Epithelial cell of esophagus (primary cell): ENCODE data around the gene DIAPH3.

Source experiments
- DNase-seq: peaks from one replicate; pipeline ENCODE4 v3.0.0; 2010; ENCODE audit warnings: low read depth
- H3K4me3 ChIP-seq: 2 replicates; pipeline ENCODE4 v1.5.1; 2011; ENCODE audit warnings: mild to moderate bottlenecking, low read length, control low read depth
- CTCF ChIP-seq: IDR thresholded peaks from 2 replicates; pipeline ENCODE4 v1.5.1; 2011; ENCODE audit warnings: low read depth, mild to moderate bottlenecking, low read length, control low read depth, inconsistent platforms; ENCODE audit not compliant: insufficient read depth; ENCODE audit errors: missing control alignments

Gene DIAPH3

GRCh38 chr13:59914556-59914955 is 249.2 kb downstream of the DIAPH3 start:
- TF ChIP-seq CTCF = no peak
- no peak overlapping the region for H3K4me3 ChIP-seq
- DNase-seq = no peak

GRCh38 chr13:59906413-59907049 is 257.2 kb downstream of the DIAPH3 start:
- H3K4me3 ChIP-seq = no peak overlapping the region
- TF ChIP-seq CTCF = peak; percentile 69
- DNase-seq = peak; percentile 40

- H3K4me3 ChIP-seq = no peak overlapping the region
- DNase-seq = no peak
- no peak for TF ChIP-seq CTCF
Measured at GRCh38 chr13:59901191-59901590, 262.5 kb downstream of the DIAPH3 start.

- no peak for TF ChIP-seq CTCF
- DNase-seq = no peak
- no peak overlapping the region for H3K4me3 ChIP-seq
Measured at GRCh38 chr13:59898066-59898465, 265.7 kb downstream of the DIAPH3 start.

GRCh38 chr13:59893266-59893665 is 270.5 kb downstream of the DIAPH3 start:
- no peak overlapping the region for H3K4me3 ChIP-seq
- DNase-seq = no peak
- TF ChIP-seq CTCF = no peak

GRCh38 chr13:59891053-59891452 is 272.7 kb downstream of the DIAPH3 start:
- DNase-seq = peak; percentile 35
- no peak for TF ChIP-seq CTCF
- H3K4me3 ChIP-seq = no peak overlapping the region

GRCh38 chr13:59890054-59890453 is 273.7 kb downstream of the DIAPH3 start:
- no peak for TF ChIP-seq CTCF
- no peak overlapping the region for H3K4me3 ChIP-seq
- no peak for DNase-seq
